Natural killer cell (primary cell): ENCODE results near the gene FAM241B. TPM values are rescaled to one million over a fixed set of nuclear protein-coding genes. Genes with fewer than 3 reads are reported as not detected.

ENCODE experiments used
- ATAC-seq, 3 donors: fragments of 150-1000 bp in 2 of 3; fragments of 200-7000 bp in 1 of 3; cut with Tn5 transposase; 1 replicate in 1 of 3; 2 replicates in 2 of 3; pipeline ENCODE4 v1.10.0; 2021; ENCODE audit warnings: mild to moderate bottlenecking in 2 of 3, moderate library complexity in 2 of 3
- DNase-seq, 2 donors: peaks; one replicate each; pipeline versions ENCODE4 v3.0.0 to v3.0.0-alpha.2; 2013 to 2021; ENCODE audit warnings: mixed read lengths in 1 of 2
- H3K27ac ChIP-seq: one replicate; pipeline ENCODE4 v1.5.1; 2013; ENCODE audit warnings: mild to moderate bottlenecking, low read length
- H3K27me3 ChIP-seq: one replicate; pipeline ENCODE4 v1.6.1; 2013; ENCODE audit warnings: low read length; ENCODE audit not compliant: control insufficient read depth, insufficient read depth
- H3K36me3 ChIP-seq: one replicate; pipeline ENCODE4 v1.6.1; 2013; ENCODE audit warnings: low read length; ENCODE audit not compliant: control insufficient read depth, insufficient read depth
- H3K4me1 ChIP-seq: one replicate; pipeline ENCODE4 v1.6.1; 2013; ENCODE audit warnings: low read length; ENCODE audit not compliant: control insufficient read depth, insufficient read depth
- H3K4me3 ChIP-seq: one replicate; pipeline ENCODE4 v1.5.1; 2013; ENCODE audit warnings: low read length
- H3K9me3 ChIP-seq: one replicate; pipeline ENCODE4 v1.6.1; 2013; ENCODE audit warnings: low read length; ENCODE audit not compliant: control insufficient read depth, insufficient read depth
- H3K27ac Mint-ChIP-seq, 2 donors: one replicate each; pipeline ENCODE4 v1.8.0; 2022; ENCODE audit warnings: mild to moderate bottlenecking in 2 of 2, mixed read lengths in 2 of 2, moderate library complexity in 1 of 2
- H3K27me3 Mint-ChIP-seq, 2 donors: one replicate each; pipeline ENCODE4 v1.8.0; 2022; ENCODE audit warnings: low read depth in 2 of 2, mixed read lengths in 2 of 2
- H3K36me3 Mint-ChIP-seq: one replicate; pipeline ENCODE4 v1.8.0; 2022; ENCODE audit warnings: mixed read lengths
- H3K4me1 Mint-ChIP-seq, 2 donors: one replicate each; pipeline ENCODE4 v1.8.0; 2022; ENCODE audit warnings: mixed read lengths in 2 of 2
- H3K4me3 Mint-ChIP-seq: one replicate; pipeline ENCODE4 v1.8.0; 2022; ENCODE audit warnings: mild to moderate bottlenecking, moderate library complexity, mixed read lengths
- H3K9me3 Mint-ChIP-seq, 2 donors: one replicate each; pipeline ENCODE4 v1.8.0; 2022; ENCODE audit warnings: mixed read lengths in 2 of 2
- WGBS: methylation state at CpG from one replicate; pipeline ENCODE4 v1.1.7; 2013; ENCODE audit warnings: missing lambda C conversion rate; ENCODE audit not compliant: insufficient coverage; 5-methylcytosine and 5-hydroxymethylcytosine counted together
- intact Hi-C: fragments of 100-400 bp; cut with micrococcal nuclease; formaldehyde crosslinking; loops from one replicate; pipeline ENCODE4 v1.14.2; 2022
- total RNA-seq, 4 donors: library from RNA; stranded (reverse); fragments of 120-200 nt in 1 of 4; gene quantifications; one replicate each; pipeline versions ENCODE4 v1.2.3 to v1.2.4, GENCODE V29; 2013 to 2022
- TF ChIP-seq, protein P1 (sequence below): fragments of 200-600 bp; IDR thresholded peaks from one replicate; pipeline ENCODE4 v1.8.0; 2022; ENCODE audit warnings: antibody characterized with exemption

Gene FAM241B
- total RNA-seq, 3 donors from 2014 or later (not counting 1 experiment from before 2014, with no cell fraction given): 1.1 to 1.3 TPM; not detected in 1

- Histone ChIP-seq H3K27ac (no peak overlapping the region), H3K27me3 (peaks cover 2% of the 10 kb centered on the region), H3K36me3 (no peaks in the 10 kb centered on the region), H3K9me3 (no peaks in the 10 kb centered on the region), H3K4me3 (no peak overlapping the region), H3K4me1 (no peaks in the 10 kb centered on the region)
- intact Hi-C loops: no loop called here
- DNase-seq (no peak), ATAC-seq (no peak)
- H3K27ac Mint-ChIP-seq: no peak overlapping the region
- H3K36me3 Mint-ChIP-seq: no peaks in the 10 kb centered on the region
- no peaks in the 10 kb centered on the region for H3K4me1 Mint-ChIP-seq
- no peaks in the 10 kb centered on the region for H3K9me3 Mint-ChIP-seq
- no peak overlapping the region for H3K4me3 Mint-ChIP-seq
- H3K27me3 Mint-ChIP-seq: peaks cover 12 to 13% of the 10 kb centered on the region in 2 donors
- TF ChIP-seq, protein P1, sequence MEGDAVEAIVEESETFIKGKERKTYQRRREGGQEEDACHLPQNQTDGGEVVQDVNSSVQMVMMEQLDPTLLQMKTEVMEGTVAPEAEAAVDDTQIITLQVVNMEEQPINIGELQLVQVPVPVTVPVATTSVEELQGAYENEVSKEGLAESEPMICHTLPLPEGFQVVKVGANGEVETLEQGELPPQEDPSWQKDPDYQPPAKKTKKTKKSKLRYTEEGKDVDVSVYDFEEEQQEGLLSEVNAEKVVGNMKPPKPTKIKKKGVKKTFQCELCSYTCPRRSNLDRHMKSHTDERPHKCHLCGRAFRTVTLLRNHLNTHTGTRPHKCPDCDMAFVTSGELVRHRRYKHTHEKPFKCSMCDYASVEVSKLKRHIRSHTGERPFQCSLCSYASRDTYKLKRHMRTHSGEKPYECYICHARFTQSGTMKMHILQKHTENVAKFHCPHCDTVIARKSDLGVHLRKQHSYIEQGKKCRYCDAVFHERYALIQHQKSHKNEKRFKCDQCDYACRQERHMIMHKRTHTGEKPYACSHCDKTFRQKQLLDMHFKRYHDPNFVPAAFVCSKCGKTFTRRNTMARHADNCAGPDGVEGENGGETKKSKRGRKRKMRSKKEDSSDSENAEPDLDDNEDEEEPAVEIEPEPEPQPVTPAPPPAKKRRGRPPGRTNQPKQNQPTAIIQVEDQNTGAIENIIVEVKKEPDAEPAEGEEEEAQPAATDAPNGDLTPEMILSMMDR: no peak
- WGBS: 76% methylated on average over 4 of the region's 4 CpGs
These were observed 31.5 kb downstream of the FAM241B start for GRCh38 chr10:69661414-69662172.

DNA sequence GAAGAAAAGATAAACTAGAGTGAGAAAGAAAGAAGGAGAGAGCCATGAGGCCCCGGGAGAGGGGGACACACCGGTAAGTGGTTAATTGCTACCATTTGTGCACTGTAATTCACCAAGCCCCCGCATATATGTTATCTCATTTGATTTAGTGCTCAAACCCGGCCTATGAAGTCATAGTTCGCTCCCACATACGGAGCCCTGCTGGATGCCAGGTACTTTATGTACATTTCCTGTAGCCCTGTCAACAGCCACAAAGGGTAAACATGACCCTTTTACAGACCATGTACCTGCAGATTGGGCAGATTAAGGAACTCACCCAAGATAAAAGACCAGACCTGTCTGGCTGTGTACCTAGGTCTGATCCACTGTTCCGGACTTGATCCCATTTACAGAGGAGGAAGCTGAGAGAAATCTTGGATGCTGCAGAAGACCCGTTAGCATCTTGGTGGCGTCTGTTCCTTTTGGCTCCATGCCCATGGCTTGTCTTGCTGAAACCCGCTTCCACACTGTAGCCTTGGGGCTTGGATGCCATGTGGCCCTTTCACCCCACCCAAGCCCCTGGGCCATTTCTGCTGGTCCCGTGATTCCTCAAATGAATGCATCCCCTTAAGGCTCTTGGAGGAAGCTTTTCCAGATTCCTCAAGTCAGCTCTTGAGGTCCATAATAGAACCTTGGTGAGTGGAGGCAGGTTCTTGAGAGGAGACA, 32.3 kb downstream of the FAM241B start:
- Histone ChIP-seq H3K4me3 (no peak overlapping the region), H3K27ac (no peak overlapping the region), H3K36me3 (no peaks in the 10 kb centered on the region), H3K27me3 (peaks cover under 1% of the 10 kb centered on the region), H3K9me3 (no peaks in the 10 kb centered on the region), H3K4me1 (no peaks in the 10 kb centered on the region)
- H3K36me3 Mint-ChIP-seq: no peaks in the 10 kb centered on the region
- no peak overlapping the region for H3K27ac Mint-ChIP-seq
- TF ChIP-seq, protein P1: no peak
- DNase-seq (no peak), ATAC-seq (no peak)
- peaks cover 12% of the 10 kb centered on the region in 2 donors for H3K27me3 Mint-ChIP-seq
- no peaks in the 10 kb centered on the region for H3K9me3 Mint-ChIP-seq
- intact Hi-C loops: no loop called here
- H3K4me3 Mint-ChIP-seq: no peak overlapping the region
- H3K4me1 Mint-ChIP-seq: no peaks in the 10 kb centered on the region
- WGBS: 87% methylated on average over 11 of the region's 11 CpGs

DNA sequence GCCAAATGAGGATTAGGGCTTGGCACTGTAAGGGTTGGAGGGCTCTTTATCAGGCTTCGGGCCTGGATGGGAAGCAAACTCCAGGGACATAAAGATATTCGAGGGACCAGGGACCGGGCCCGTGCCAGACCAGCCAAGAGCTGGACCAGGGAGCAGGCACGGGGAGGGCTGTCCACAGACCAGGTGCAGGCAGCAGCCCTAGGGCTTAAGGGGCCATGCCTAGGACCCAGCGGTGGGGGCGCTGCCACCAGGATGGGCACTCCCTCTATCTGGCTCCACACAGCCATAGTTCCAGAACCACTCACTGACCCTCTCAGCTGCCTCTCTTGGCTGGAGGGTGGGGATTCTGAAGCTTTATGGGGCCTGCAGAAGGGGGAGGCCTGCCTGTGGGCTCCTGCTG, 32.9 kb downstream of the FAM241B start:
- Mint-ChIP-seq H3K27me3 (peaks cover 8 to 11% of the 10 kb centered on the region in 2 donors), H3K27ac (no peak overlapping the region), H3K36me3 (no peaks in the 10 kb centered on the region), H3K4me3 (no peak overlapping the region), H3K4me1 (no peaks in the 10 kb centered on the region), H3K9me3 (no peaks in the 10 kb centered on the region)
- no peaks in the 10 kb centered on the region for H3K4me1 ChIP-seq
- H3K27ac ChIP-seq: no peak overlapping the region
- intact Hi-C loops: no loop called here
- WGBS: 92% methylated on average over 7 of the region's 7 CpGs
- no peaks in the 10 kb centered on the region for H3K9me3 ChIP-seq
- DNase-seq: no peak
- TF ChIP-seq, protein P1: no peak
- no peaks in the 10 kb centered on the region for H3K36me3 ChIP-seq
- no peaks in the 10 kb centered on the region for H3K27me3 ChIP-seq
- H3K4me3 ChIP-seq: no peak overlapping the region
- no peak for ATAC-seq
